ENCODE data around the gene PTPRB. TPM values are rescaled to one million over a fixed set of nuclear protein-coding genes. Genes with fewer than 3 reads are reported as not detected.

PTPRB gene
- polyA plus RNA-seq (ENCODE audit: insufficient read length in 12 of 12) = 10 to 100 TPM in 10 of 12 donors, 1 to 10 TPM in 1, not detected in 1; 9.1 to 19.8 (median 16.9) TPM
- long read RNA-seq, donor 1 = 0 reads
- long read RNA-seq, donor 2 = 0 reads
- long read RNA-seq, donor 3 = 0 reads
- long read RNA-seq, donor 4, partial matches to known transcripts = 0 of 1 reads
- long read RNA-seq, donor 4, other reads (novel, unspliced or antisense) = 0 of 1 reads
- long read RNA-seq, donor 5 = 0 reads
- long read RNA-seq, donor 6 = 0 reads
- long read RNA-seq, donor 7 = 0 reads
- long read RNA-seq, donor 8, partial matches to known transcripts = 0 of 1 reads
- long read RNA-seq, donor 8, other reads (novel, unspliced or antisense) = 0 of 1 reads
- long read RNA-seq, donor 9, partial matches to known transcripts = 0 of 1 reads
- long read RNA-seq, donor 9, other reads (novel, unspliced or antisense) = 0 of 1 reads
- long read RNA-seq, donor 10, partial matches to known transcripts = 0 of 1 reads
- long read RNA-seq, donor 10, other reads (novel, unspliced or antisense) = 0 of 1 reads
- long read RNA-seq, donor 11, partial matches to known transcripts = 0 of 1 reads
- long read RNA-seq, donor 11, other reads (novel, unspliced or antisense) = 0 of 1 reads

GRCh38 chr12:70637303-70638085 is at the start of gene PTPRB:
PTPRB (minus strand) TSS chr12:70637429; CDS start chr12:70637395, 34 bp downstream.
- no peak for DNase-seq

- DNase-seq = no peak
Observed at GRCh38 chr12:70686907-70687306, 49.7 kb upstream of the PTPRB start.

GRCh38 chr12:70686299-70686698 is 49.1 kb upstream of the PTPRB start:
- no peak for DNase-seq

- no peak for DNase-seq
Observed at GRCh38 chr12:70683976-70684375, 46.7 kb upstream of the PTPRB start.

GRCh38 chr12:70671698-70672097 is 34.5 kb upstream of the PTPRB start:
- no peak for DNase-seq

- DNase-seq = no peak
Observed at GRCh38 chr12:70670948-70671347, 33.7 kb upstream of the PTPRB start.

- DNase-seq = no peak
Observed at GRCh38 chr12:70667253-70667652, 30.0 kb upstream of the PTPRB start.

- DNase-seq = no peak
Observed at GRCh38 chr12:70666364-70666763, 29.1 kb upstream of the PTPRB start.

- no peak for DNase-seq
Observed at GRCh38 chr12:70664465-70664881, 27.2 kb upstream of the PTPRB start.

GRCh38 chr12:70663838-70664237 is 26.6 kb upstream of the PTPRB start:
- no peak for DNase-seq

GRCh38 chr12:70661466-70662161 is 24.4 kb upstream of the PTPRB start:
- no peak for DNase-seq

GRCh38 chr12:70660620-70661219 is 23.5 kb upstream of the PTPRB start:
- DNase-seq = no peak

- DNase-seq = no peak
Observed at GRCh38 chr12:70660002-70660604, 22.9 kb upstream of the PTPRB start.

- no peak for DNase-seq
Observed at GRCh38 chr12:70659077-70659606, 21.9 kb upstream of the PTPRB start.

- DNase-seq = no peak
Observed at GRCh38 chr12:70657616-70658286, 20.5 kb upstream of the PTPRB start.

GRCh38 chr12:70652451-70652850 is 15.2 kb upstream of the PTPRB start:
- no peak for DNase-seq

- DNase-seq = peak; percentile 49
Observed at GRCh38 chr12:70648831-70649230, 11.6 kb upstream of the PTPRB start.

GRCh38 chr12:70648191-70648590 is 11.0 kb upstream of the PTPRB start:
- no peak for DNase-seq

GRCh38 chr12:70646850-70647249 is 9.6 kb upstream of the PTPRB start:
- no peak for DNase-seq
